ENCODE measurements around the gene SBNO2.

Gene SBNO2

GRCh38 chr19:1167687-1168571 lies 6.1 kb downstream of the SBNO2 start:
- DNase-seq = no peak

DNA sequence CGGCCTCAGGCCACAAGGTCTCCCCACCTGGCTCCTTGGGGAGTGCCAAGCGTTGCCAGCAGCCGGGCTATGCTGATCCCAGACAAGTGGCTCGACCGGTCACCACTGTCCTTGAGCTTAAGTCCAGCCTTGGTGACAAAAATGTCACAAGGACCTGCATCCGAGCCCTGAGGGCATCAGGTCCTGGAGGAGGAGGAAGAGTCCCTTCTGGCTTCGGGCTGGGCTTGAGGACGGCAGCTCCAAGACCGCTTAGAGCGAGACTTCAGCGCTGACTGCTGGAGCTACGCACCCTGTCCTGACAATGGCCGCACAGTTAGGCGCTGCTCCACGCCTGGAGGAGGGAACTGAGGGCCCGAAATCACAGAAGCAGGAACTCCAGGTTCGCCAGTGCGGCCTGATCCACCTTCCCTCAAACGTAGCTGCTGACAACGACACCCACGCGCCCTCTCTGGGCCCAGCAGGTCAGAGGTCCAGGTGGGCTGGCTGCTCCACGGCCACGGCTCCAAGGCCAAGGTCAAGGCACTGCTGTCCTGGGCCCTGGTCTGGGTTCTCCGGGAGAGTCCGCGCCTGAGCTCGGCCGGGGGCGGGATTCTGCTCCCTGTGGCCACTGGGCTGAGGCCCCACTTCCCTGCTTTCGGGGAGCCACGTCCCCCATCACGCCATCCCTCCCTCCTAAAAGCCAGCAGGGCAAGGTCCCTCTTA lies 7.0 kb downstream of the SBNO2 start:
- DNase-seq = no peak

- DNase-seq = no peak
Measured at GRCh38 chr19:1164684-1165531, 9.2 kb downstream of the SBNO2 start.

DNA sequence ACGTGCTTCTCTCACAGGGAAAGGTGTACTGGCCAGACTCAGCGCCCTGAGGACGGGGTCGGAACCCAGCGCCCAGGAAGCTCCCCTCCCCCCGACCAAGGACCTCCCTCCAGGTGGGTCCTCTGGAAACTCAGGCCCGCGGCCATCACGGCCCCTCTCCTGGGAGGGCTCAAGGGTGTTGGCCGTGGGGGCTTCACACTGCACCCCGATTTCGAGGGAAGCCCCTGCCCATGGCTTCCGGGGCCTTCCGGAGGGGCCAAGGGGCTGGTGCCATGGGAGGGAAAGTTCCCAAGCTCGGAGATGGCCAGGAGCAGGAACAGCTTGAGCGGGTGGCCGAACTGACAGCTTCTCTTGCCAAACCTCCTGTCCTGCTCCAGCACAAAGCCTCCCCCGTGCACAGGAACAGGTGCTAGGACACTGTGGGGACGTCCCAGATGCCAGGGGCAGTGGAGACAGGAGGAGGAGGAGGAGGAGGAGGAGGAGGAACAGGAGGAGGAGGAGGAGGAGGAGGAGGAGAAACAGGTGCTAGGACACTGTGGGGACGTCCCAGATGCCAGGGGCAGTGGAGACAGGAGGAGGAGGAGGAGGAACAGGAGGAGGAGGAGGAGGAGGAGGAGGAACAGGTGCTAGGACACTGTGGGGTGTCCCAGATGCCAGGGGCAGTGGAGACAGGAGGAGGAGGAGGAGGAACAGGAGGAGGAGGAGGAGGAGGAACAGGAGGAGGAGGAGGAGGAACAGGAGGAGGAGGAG lies 10.0 kb downstream of the SBNO2 start:
- no peak for DNase-seq

DNA sequence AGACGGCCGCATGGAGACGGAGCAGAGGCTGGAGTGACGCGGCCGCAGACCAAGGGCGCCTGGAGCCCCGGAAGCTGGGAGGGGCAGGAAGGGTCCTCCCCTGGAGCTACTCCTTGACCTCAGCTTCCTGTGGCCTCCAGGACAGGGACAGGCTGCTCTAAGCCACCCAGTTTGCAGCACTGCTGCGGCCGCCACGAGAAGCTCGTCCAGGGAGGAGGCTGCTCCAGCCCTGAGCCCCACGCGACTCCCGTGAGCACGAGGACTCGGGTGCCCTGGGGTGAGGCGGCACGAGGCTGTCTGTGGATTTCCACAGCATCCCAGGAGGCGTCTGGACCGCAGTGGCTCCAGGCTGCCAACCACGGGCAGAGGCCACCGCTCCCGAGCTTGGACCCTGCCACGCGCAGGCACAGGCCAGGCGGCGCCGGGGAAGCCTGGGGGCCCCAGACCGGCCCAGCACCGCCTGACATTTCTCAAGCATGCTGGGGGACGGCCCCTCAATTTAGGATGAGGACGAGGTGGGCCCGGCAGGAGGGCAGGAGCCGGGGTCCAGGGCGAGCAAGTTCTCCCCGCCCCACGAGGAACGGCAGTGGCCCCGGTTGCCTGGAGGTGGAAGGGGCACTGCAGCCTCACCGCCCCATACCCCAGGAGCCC lies 10.7 kb downstream of the SBNO2 start:
- no peak for DNase-seq

- DNase-seq = no peak
Measured at GRCh38 chr19:1162404-1163282, 11.4 kb downstream of the SBNO2 start.

- no peak for DNase-seq
Measured at GRCh38 chr19:1161716-1162115, 12.4 kb downstream of the SBNO2 start.

DNA sequence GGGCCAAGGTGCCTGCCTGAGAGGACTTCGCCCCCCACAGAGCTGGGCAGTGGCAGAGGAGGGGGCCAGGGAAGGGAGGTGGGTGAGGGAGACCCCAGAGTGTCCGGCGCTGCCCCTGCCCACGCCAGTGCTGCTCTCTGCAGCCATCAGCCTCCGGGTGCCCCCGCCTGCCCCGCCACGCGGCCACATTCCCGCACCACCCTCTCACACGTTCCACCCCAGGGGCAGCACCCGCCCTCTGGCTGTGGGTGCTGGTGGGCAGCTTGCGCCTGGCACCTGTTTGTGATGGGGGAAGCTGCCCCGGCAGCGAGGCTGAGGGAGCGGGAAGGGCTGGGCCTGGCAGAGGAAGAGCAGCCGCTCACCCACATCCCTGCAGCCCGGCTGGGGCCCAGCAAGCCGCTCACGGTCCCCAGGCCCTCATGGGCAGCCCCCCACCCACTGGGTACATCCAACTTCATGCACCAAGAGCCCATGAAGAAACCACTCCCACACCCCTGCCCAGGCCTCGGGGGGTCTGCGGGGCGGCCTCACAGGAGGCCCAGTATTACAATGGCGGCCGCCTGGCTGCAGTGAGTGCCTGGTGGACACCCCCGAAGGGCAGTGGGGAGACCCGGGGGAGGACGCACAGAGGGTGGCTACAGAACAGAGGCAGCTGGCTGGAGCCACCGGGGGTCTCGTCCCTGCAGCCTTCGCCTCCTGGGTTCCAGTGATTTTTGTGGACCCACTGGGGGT lies 14.0 kb downstream of the SBNO2 start:
- DNase-seq = no peak

GRCh38 chr19:1158885-1159448 lies 15.1 kb downstream of the SBNO2 start:
- DNase-seq = no peak

- DNase-seq = no peak
Measured at GRCh38 chr19:1157931-1158884, 15.9 kb downstream of the SBNO2 start.

DNA sequence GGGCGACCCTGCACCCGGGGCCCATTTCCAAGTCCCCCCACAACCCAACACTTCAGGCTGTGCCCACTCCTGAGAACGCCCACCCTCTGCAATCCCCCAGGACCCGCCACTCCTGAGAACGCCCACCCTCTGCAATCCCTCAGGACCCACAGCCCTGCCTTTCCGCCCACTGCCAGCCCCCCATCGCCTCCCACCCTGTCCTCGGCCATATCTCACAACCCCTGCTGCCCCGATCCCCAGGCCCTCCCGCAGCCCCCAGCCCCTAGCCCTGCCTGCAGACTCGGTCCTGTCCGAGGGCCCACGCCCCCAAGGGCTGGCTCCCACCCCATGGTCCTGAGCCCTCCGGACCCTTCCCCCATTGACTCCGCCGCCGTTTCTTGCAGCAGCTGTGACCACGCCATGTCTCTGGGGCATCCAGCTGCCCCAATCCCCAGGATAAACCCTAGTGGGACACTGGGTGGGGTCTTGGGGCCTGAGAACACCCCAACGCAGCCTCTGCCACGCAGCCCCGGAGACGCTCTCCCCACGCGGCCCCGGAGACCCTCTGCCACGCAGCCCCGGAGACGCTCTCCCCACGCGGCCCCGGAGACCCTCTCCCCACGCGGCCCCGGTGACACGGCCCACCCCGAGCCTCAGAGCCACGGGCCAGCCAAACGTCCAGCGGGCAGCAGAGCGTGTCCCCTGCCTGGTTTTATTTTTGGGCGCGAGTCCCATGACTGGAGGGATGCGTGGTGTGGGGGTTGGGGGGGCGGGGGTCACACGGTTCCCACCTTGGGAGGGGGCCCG lies 17.0 kb downstream of the SBNO2 start:
- DNase-seq = no peak

GRCh38 chr19:1156305-1156801 lies 17.7 kb downstream of the SBNO2 start:
- no peak for DNase-seq

DNA sequence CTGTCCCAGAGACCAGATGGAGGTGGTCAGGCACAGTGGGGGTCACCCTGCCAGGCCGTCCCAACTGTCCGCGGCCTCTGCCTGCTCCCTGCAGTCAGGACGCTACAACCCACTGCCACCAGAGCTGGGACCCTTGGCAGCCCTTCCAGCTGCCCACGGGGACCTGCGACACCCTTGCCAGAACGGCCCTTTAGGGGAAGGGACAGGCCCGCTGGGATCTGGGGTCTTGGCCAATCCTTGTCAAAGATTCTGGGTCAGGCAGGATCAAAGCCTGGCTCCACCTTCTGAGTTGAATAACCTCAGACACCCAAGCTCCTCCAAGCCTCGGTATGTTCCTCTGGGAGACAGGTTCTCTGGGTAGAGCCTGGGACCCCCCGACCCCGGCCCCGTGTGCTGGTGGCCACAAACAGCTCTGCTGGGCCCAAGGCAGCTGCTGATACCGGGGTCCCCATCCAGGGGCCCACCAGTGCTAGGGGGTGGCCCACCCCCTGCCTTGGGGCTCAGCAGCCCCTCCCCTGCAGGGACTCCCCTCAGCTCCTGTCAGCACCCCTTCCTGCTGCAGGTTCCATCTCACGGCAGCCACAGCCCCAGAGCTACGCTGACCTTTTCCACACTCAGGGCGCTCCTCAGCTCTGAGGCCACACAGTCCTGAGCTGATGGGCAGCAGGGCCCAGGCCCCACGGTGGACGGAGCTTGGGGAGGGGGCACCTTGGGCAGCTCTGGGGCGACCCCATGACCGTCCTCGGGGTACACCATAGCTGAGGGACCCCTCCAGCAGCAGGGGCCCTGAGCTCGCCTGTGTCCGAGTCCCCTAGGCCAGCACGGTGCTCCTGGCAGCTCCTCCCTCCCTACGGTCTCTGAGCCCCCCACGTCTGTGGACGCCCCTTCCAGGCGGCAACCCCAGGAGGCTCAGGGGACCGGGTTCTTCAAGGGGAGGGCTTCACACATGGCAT lies 18.4 kb downstream of the SBNO2 start:
- DNase-seq = no peak

DNA sequence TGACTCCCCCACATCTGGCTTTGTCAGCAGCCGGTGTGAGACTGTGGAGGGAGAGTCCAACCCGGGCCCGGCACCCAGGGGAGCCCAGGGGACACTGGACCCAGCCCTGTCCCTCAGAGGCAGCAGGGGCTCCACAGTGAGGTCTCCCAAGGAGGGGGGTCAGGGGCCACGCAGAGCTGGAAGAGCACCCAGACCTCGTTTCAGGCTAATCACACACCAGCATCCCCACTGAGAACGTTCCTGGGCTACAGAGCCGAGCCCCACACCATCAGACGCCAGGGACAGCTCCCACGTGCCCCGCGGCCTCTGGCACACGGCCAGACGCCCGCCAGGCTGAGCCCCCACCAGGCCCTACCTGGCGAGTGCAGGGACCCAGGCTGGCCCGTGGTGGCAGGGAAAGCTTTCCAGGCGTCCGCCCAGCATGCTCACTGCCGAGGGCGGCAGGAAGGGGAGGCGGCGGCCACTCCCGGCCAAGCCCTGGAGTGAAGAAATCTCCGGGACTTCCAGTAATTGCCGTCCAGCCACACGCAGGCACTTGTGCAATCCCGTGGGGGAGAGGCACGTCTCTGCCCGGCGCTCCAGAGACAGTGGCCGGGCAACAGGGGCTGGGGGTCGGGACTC lies 19.2 kb downstream of the SBNO2 start:
- no peak for DNase-seq

GRCh38 chr19:1153891-1154730 lies 20.0 kb downstream of the SBNO2 start:
- DNase-seq = no peak
